B cell (primary cell): Measurements from ENCODE around the gene ANKRD44. TPM values are rescaled to one million over a fixed set of nuclear protein-coding genes. Genes with fewer than 3 reads are reported as not detected.

Experiments
- ATAC-seq: fragments of 200-7000 bp; cut with Tn5 transposase; one replicate; pipeline ENCODE4 v1.10.0; 2021; ENCODE audit warnings: low read depth, mild to moderate bottlenecking, moderate number of reproducible peaks, moderate library complexity
- CTCF ChIA-PET: fragments of 350-600 bp; sonication (Branson Sonifier 250); formaldehyde crosslinking; loops from one replicate; lab custom pipeline; 2021; ENCODE audit warnings: antibody characterized with exemption, inconsistent platforms; lab: Charles Lee
- POLR2A ChIA-PET: fragments of 350-600 bp; sonication (Branson Sonifier 250); formaldehyde crosslinking; loops from one replicate; lab custom pipeline; 2021; ENCODE audit warnings: antibody characterized with exemption; lab: Charles Lee
- DNase-seq: peaks from one replicate; pipeline ENCODE4 v3.0.0; 2013
- H2AFZ ChIP-seq: 2 replicates; pipeline ENCODE4 v1.6.1; 2012; ENCODE audit warnings: mild to moderate bottlenecking, low read depth, low read length; ENCODE audit not compliant: insufficient read depth, poor library complexity, severe bottlenecking
- H3K27ac ChIP-seq, 2 donors: 1 replicate in 1 of 2; 2 replicates in 1 of 2; pipeline ENCODE4 v1.5.1; 2012 to 2013; ENCODE audit warnings: low read length in 2 of 2, mild to moderate bottlenecking in 2 of 2, moderate library complexity in 1 of 2
- H3K27me3 ChIP-seq, 4 experiments: fragments of 200-600 bp in 1 of 4; sonication (generic) in 1 of 4; replicated peaks in 1 of 4; 1 replicate in 2 of 4; 2 replicates in 2 of 4; pipeline versions ENCODE4 v1.6.1 to v1.7.0; 2013 to 2016; ENCODE audit warnings: low read length in 3 of 4, mild to moderate bottlenecking in 2 of 4, mixed read lengths in 1 of 4, moderate library complexity in 1 of 4; ENCODE audit not compliant: insufficient read depth in 4 of 4, control insufficient read depth in 3 of 4; ENCODE audit errors: control extremely low read depth in 1 of 4
- H3K36me3 ChIP-seq, 2 experiments: replicated peaks in 1 of 2; 1 replicate in 1 of 2; 2 replicates in 1 of 2; pipeline versions ENCODE4 v1.6.1 to v1.7.1; 2013; ENCODE audit warnings: low read length in 1 of 2; ENCODE audit not compliant: insufficient read depth in 2 of 2, control insufficient read depth in 1 of 2; ENCODE audit errors: control extremely low read depth in 1 of 2, extremely low read depth in 1 of 2
- H3K4me1 ChIP-seq, 2 donors: fragments of 200-600 bp in 1 of 2; sonication (generic) in 1 of 2; 1 replicate in 1 of 2; 2 replicates in 1 of 2; pipeline versions ENCODE4 v1.5.1 to v1.6.1; 2013 to 2017; ENCODE audit warnings: low read length in 2 of 2; ENCODE audit not compliant: control insufficient read depth in 2 of 2, insufficient read depth in 2 of 2
- H3K4me2 ChIP-seq: replicated peaks from 2 replicates; pipeline ENCODE3; 2012; ENCODE audit warnings: mild to moderate bottlenecking, low read depth, low read length; ENCODE audit not compliant: poor library complexity, severe bottlenecking
- H3K4me3 ChIP-seq, 5 experiments: fragments of 200-600 bp in 1 of 5; sonication (generic) in 1 of 5; 1 replicate in 3 of 5; 2 replicates in 2 of 5; pipeline versions ENCODE4 v1.5.1 to v1.7.0; 2011 to 2016; ENCODE audit warnings: low read length in 4 of 5, mild to moderate bottlenecking in 4 of 5, low read depth in 2 of 5, control low read depth in 1 of 5, moderate library complexity in 1 of 5; ENCODE audit not compliant: insufficient read depth in 1 of 5; ENCODE audit errors: control extremely low read depth in 1 of 5, extremely low read depth in 1 of 5
- H3K79me2 ChIP-seq: fragments of 200-600 bp; sonication (generic); one replicate; pipeline ENCODE4 v1.6.0; 2016; ENCODE audit warnings: low read length; ENCODE audit not compliant: control insufficient read depth, insufficient read depth
- H3K9ac ChIP-seq: fragments of 200-600 bp; sonication (generic); 2 replicates; pipeline ENCODE4 v1.6.1; 2017; ENCODE audit warnings: mild to moderate bottlenecking, low read length, moderate library complexity
- H3K9me3 ChIP-seq, 3 donors: one replicate each; pipeline versions ENCODE4 v1.6.1 to v1.7.1; 2013; ENCODE audit warnings: low read length in 2 of 3; ENCODE audit not compliant: control insufficient read depth in 2 of 3, insufficient read depth in 1 of 3; ENCODE audit errors: control extremely low read depth in 1 of 3
- H4K20me1 ChIP-seq: 2 replicates; pipeline ENCODE4 v1.6.0; 2012; ENCODE audit warnings: mild to moderate bottlenecking, low read length; ENCODE audit not compliant: insufficient read depth, control insufficient read depth, poor library complexity, severe bottlenecking
- H3K27ac Mint-ChIP-seq: one replicate; pipeline ENCODE4 v1.8.0; 2021; ENCODE audit warnings: mixed read lengths
- H3K27me3 Mint-ChIP-seq: one replicate; pipeline ENCODE4 v1.8.0; 2021; ENCODE audit warnings: mixed read lengths
- H3K4me1 Mint-ChIP-seq: one replicate; pipeline ENCODE4 v1.8.0; 2021; ENCODE audit warnings: mixed read lengths
- H3K4me3 Mint-ChIP-seq: one replicate; pipeline ENCODE4 v1.8.0; 2021; ENCODE audit warnings: mixed read lengths
- H3K9me3 Mint-ChIP-seq: one replicate; pipeline ENCODE4 v1.8.0; 2022; ENCODE audit warnings: mixed read lengths; ENCODE audit not compliant: insufficient read depth
- CTCF ChIP-seq: fragments of 200-600 bp; IDR thresholded peaks from one replicate; pipeline ENCODE4 v1.8.0; 2022; ENCODE audit warnings: antibody characterized with exemption, mild to moderate bottlenecking
- EZH2 ChIP-seq: IDR thresholded peaks from 2 replicates; pipeline ENCODE4 v1.6.1; 2012; ENCODE audit warnings: borderline replicate concordance, low read depth, mild to moderate bottlenecking, moderate library complexity, low read length; ENCODE audit not compliant: insufficient read depth, poor library complexity, severe bottlenecking
- WGBS: methylation state at CpG from one replicate; pipeline ENCODE4 v1.1.5; 2013; ENCODE audit warnings: missing lambda C conversion rate; ENCODE audit not compliant: insufficient coverage; 5-methylcytosine and 5-hydroxymethylcytosine counted together
- intact Hi-C: fragments of 100-400 bp; cut with micrococcal nuclease; formaldehyde crosslinking; loops from one replicate; pipeline ENCODE4 v1.10.0; 2022
- polyA minus RNA-seq: library from RNA; depleted of rRNA, polyadenylated mRNA; stranded (reverse); fragments of >200 nt; gene quantifications from 2 replicates; pipeline ENCODE4 v1.2.3, GENCODE V29; 2012
- polyA plus RNA-seq: library from polyadenylated mRNA; depleted of rRNA; stranded (reverse); fragments of >200 nt; gene quantifications from 2 replicates; pipeline ENCODE4 v1.2.3, GENCODE V29; 2012
- total RNA-seq, 2 donors: library from RNA; stranded (reverse); fragments of 120-200 nt in 1 of 2; gene quantifications; 1 replicate in 1 of 2; 2 replicates in 1 of 2; pipeline versions ENCODE4 v1.2.3 to v1.2.4, GENCODE V29; 2013 to 2022

Gene ANKRD44
- total RNA-seq, result 450 and 457 TPM in 2 replicates
- total RNA-seq (2013), result 275 TPM
- polyA plus RNA-seq, result 84.9 and 92.6 TPM in 2 replicates
- polyA minus RNA-seq, result 401 and 775 TPM in 2 replicates

GRCh38 chr2:197310271-197310985, at the start of gene ANKRD44:
TSS of gene ANKRD44 (minus strand) at chr2:197310780. CDS start at chr2:197310604, 176 bp downstream.
- Mint-ChIP-seq H3K9me3 (no peaks in the 10 kb centered on the region), H3K27me3 (no peaks in the 10 kb centered on the region), H3K4me3 (peak within 1 kb of the TSS; percentile 97), H3K4me1 (peaks cover 44% of the 10 kb centered on the region), H3K27ac (peak within 1 kb of the TSS; percentile 95)
- H3K79me2 ChIP-seq, result peaks cover 60% of the 10 kb centered on the region
- H3K4me2 ChIP-seq, result peak within 1 kb of the TSS; percentile 83
- H4K20me1 ChIP-seq, result no peaks in the 10 kb centered on the region
- peaks cover 34 to 35% of the 10 kb centered on the region in 2 donors for H3K4me1 ChIP-seq
- H3K9ac ChIP-seq, result peak within 1 kb of the TSS; percentile 94
- H3K4me3 ChIP-seq, result peak within 1 kb of the TSS; percentile 73 to 97 (median 92)
- H3K9me3 ChIP-seq, result no peaks in the 10 kb centered on the region
- ATAC-seq (peak; percentile 78), DNase-seq (peak; percentile 94)
- ChIA-PET POLR2A (interaction anchor here (0.6 to 4.6 kb wide), 11 partner anchors 10 to 197 kb away, joined by 3 to 38 read pairs (median 7); no protein-coding TSS in a partner anchor), CTCF (interaction anchor here (0.7 to 18.0 kb wide), 18 partner anchors 13 to 197 kb away, joined by 3 to 336 read pairs (median 8); no protein-coding TSS in a partner anchor)
- no peaks in the 10 kb centered on the region for H3K27me3 ChIP-seq
- peaks cover 1 to 5% of the 10 kb centered on the region in 2 experiments for H3K36me3 ChIP-seq
- peak within 1 kb of the TSS; percentile 80 to 86 for H3K27ac ChIP-seq
- H2AFZ ChIP-seq, result peak within 1 kb of the TSS; percentile 82
- WGBS, result under 1% methylated on average over 101 of the region's 102 CpGs
- intact Hi-C loops, result loop anchor here (1.0 to 2.0 kb wide), 5 partner anchors 55 to 197 kb away; no protein-coding TSS in a partner anchor
- peak; percentile 34 for TF ChIP-seq CTCF
- no peak for TF ChIP-seq EZH2

- intact Hi-C loops, result no loop called here
- H4K20me1 ChIP-seq, result no peaks in the 10 kb centered on the region
- POLR2A ChIA-PET, result no interaction called here
- H3K27me3 Mint-ChIP-seq, result no peaks in the 10 kb centered on the region
- H3K27me3 ChIP-seq, result no peaks in the 10 kb centered on the region
- no peak overlapping the region for H3K4me3 ChIP-seq
- H3K27ac Mint-ChIP-seq, result no peak overlapping the region
- no peaks in the 10 kb centered on the region for H3K4me1 Mint-ChIP-seq
- no peaks in the 10 kb centered on the region for H3K9me3 Mint-ChIP-seq
- no peaks in the 10 kb centered on the region for H3K9me3 ChIP-seq
- no peaks in the 10 kb centered on the region for H3K4me1 ChIP-seq
- CTCF ChIA-PET, result interaction anchor here (0.9 to 1.0 kb wide), 2 partner anchors 87 to 246 kb away, joined by 3 to 4 read pairs; no protein-coding TSS in a partner anchor
- no CpG with 5 or more reads among the region's 1 CpG for WGBS
- H3K27ac ChIP-seq, result no peak overlapping the region
- no peak overlapping the region for H3K9ac ChIP-seq
- no peaks in the 10 kb centered on the region for H3K79me2 ChIP-seq
- H3K4me3 Mint-ChIP-seq, result no peak overlapping the region
- H3K36me3 ChIP-seq, result no peaks in the 10 kb centered on the region
- H2AFZ ChIP-seq, result no peak overlapping the region
- TF ChIP-seq EZH2 (no peak), CTCF (peak; percentile 25)
- H3K4me2 ChIP-seq, result no peak overlapping the region
- ATAC-seq, result no peak
- DNase-seq, result peak; percentile 12
Observed at GRCh38 chr2:197359859-197360258, 49.3 kb upstream of the ANKRD44 start.
